Neuron (in vitro differentiated cells): ENCODE measurements around the gene IAH1.
"Not testable (repeated sequence)": the region's sequence is repeated elsewhere in the genome, so short reads cannot be mapped to it uniquely, and the experiment has no call there.

Experiments used
- H2AFZ ChIP-seq: one replicate; pipeline ENCODE4 v1.6.1; 2013; ENCODE audit warnings: low read depth, mild to moderate bottlenecking, inconsistent platforms, low read length, moderate library complexity
- H3K27me3 ChIP-seq: one replicate; pipeline ENCODE4 v1.6.1; 2013; ENCODE audit warnings: low read length; ENCODE audit not compliant: insufficient read depth
- H3K36me3 ChIP-seq: one replicate; pipeline ENCODE4 v1.6.1; 2013; ENCODE audit warnings: low read length; ENCODE audit not compliant: insufficient read depth
- H3K4me1 ChIP-seq: one replicate; pipeline ENCODE4 v1.6.1; 2013; ENCODE audit warnings: low read length; ENCODE audit not compliant: insufficient read depth
- H3K4me3 ChIP-seq: 2 replicates; pipeline ENCODE4 v1.5.1; 2013; ENCODE audit warnings: mild to moderate bottlenecking, low read length, moderate library complexity
- H3K9me3 ChIP-seq: one replicate; pipeline ENCODE4 v1.6.1; 2013; ENCODE audit warnings: low read length

The IAH1 gene

GRCh38 chr2:9483107-9483506, 8.8 kb downstream of the IAH1 start:
- H3K36me3 ChIP-seq = peaks cover 64% of the 10 kb centered on the region
- H3K4me3 ChIP-seq = no peak overlapping the region
- no peaks in the 10 kb centered on the region for H3K9me3 ChIP-seq
- H2AFZ ChIP-seq = no peak overlapping the region
- H3K27me3 ChIP-seq = no peaks in the 10 kb centered on the region
- H3K4me1 ChIP-seq = no peaks in the 10 kb centered on the region

GRCh38 chr2:9484533-9484932, 10.2 kb downstream of the IAH1 start:
- H3K4me3 ChIP-seq = no peak overlapping the region
- no peak overlapping the region for H2AFZ ChIP-seq
- H3K27me3 ChIP-seq = no peaks in the 10 kb centered on the region
- H3K9me3 ChIP-seq = no peaks in the 10 kb centered on the region
- no peaks in the 10 kb centered on the region for H3K4me1 ChIP-seq
- peaks cover 69% of the 10 kb centered on the region for H3K36me3 ChIP-seq

DNA sequence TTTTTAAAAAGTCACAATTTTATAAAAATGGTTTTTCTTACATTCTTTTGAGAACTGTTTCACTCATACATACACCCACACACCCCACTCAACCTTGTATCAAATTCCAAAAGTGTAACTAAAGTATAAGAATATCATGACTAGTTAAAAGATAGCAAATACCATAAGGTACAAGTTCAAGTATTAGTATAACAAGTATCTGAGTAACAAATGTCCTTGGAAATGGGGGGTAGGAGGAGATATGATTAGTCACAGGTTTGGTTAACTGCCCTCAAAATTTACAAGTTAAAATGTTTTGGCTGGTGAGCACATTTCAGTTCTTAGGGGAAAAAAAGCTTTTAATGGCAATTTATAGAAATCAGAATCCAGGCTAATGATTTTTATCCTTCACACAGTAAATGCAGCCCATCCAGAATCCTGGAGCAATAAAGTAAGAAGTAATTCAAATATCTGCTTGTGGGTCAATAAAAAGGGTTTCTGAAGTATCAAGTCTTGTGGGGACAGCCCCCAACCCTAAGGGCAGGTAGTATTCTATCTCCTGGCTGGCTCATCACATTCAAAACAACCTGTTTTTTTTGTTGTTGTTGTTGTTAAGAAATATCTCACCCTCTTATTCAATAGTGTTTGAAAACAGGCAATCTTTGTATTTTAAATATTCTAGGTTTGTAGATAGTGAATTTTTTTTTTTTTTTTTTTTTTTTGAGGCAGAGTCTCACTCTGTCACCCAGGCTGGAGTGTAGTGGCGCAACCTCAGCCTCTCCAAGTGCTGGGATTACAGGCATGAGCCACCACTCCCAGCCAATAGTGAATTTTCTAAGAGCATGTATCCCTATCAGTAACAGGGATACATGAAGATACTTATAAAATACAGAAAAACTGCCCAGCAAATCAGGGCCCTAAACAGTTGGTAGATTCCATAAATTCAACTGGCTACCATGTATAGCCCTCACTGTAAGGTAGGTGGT, 14.5 kb downstream of the IAH1 start:
- Histone ChIP-seq H3K4me3 (no peak overlapping the region), H3K27me3 (no peaks in the 10 kb centered on the region), H2AFZ (no peak overlapping the region), H3K9me3 (no peaks in the 10 kb centered on the region), H3K4me1 (no peaks in the 10 kb centered on the region), H3K36me3 (peaks cover 89% of the 10 kb centered on the region)

DNA sequence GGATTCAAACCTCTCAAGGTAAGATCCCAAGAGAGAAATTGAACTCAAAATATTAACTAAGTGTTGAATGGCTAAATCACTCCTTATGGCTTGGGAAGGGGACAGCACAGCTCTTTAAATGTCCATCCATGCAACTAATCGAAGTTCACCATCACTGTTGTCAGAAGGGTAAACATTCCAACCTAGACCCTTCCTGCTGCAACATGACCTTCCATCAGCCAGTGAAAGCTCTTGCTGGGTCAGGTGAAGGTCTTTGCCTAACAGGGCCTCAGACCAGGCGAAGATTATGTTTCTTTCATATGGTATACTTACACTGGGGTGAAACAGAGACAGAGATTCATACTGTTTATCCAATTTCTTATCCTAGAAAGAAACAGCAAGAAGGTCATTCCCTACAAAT, 16.4 kb downstream of the IAH1 start:
- H3K27me3 ChIP-seq = no peaks in the 10 kb centered on the region
- H3K36me3 ChIP-seq = peaks cover 84% of the 10 kb centered on the region

GRCh38 chr2:9492927-9493326, 18.6 kb downstream of the IAH1 start:
- Histone ChIP-seq H3K27me3 (no peaks in the 10 kb centered on the region), H3K4me3 (no peak overlapping the region), H2AFZ (no peak overlapping the region), H3K9me3 (no peaks in the 10 kb centered on the region), H3K36me3 (peaks cover 82% of the 10 kb centered on the region), H3K4me1 (no peaks in the 10 kb centered on the region)

More for the DNA sequence above, 16.4 kb downstream of the IAH1 start:
- no peaks in the 10 kb centered on the region for H3K9me3 ChIP-seq
- no peaks in the 10 kb centered on the region for H3K4me1 ChIP-seq
- no peak overlapping the region for H2AFZ ChIP-seq
- no peak overlapping the region for H3K4me3 ChIP-seq

- Histone ChIP-seq H3K27me3 (no peaks in the 10 kb centered on the region), H2AFZ (no peak overlapping the region), H3K36me3 (peaks cover 82% of the 10 kb centered on the region), H3K4me1 (no peaks in the 10 kb centered on the region), H3K9me3 (no peaks in the 10 kb centered on the region), H3K4me3 (no peak overlapping the region)
These were observed 19.1 kb downstream of the IAH1 start for GRCh38 chr2:9493478-9493877.

- Histone ChIP-seq H2AFZ (no peak overlapping the region), H3K4me1 (no peaks in the 10 kb centered on the region), H3K9me3 (no peaks in the 10 kb centered on the region), H3K36me3 (peaks cover 83% of the 10 kb centered on the region), H3K4me3 (no peak overlapping the region), H3K27me3 (no peaks in the 10 kb centered on the region)
These were observed 19.7 kb downstream of the IAH1 start for GRCh38 chr2:9494081-9494480.

DNA sequence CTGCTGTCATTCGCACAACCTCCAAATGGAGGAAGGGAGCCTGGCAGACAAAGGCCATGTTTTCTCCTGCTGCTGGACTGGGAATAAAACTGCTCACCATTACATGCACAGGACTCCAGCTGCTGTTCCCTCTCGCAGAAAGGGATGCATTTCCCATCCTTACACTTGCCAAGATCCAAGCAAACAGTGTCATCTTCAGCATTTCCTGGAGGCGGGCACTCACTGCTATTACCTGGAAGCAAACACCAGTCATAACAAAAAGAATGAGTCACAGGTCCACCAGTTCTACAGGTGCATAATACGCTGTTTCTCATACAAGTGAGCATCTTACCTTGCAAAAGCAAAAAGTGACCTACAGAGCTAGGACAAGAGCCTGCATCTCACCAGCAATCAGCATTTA, 22.7 kb downstream of the IAH1 start:
- peaks cover 71% of the 10 kb centered on the region for H3K36me3 ChIP-seq
- no peaks in the 10 kb centered on the region for H3K27me3 ChIP-seq
- no peaks in the 10 kb centered on the region for H3K4me1 ChIP-seq
- no peaks in the 10 kb centered on the region for H3K9me3 ChIP-seq
- H3K4me3 ChIP-seq = no peak overlapping the region
- H2AFZ ChIP-seq = no peak overlapping the region

- no peaks in the 10 kb centered on the region for H3K27me3 ChIP-seq
- no peak overlapping the region for H3K4me3 ChIP-seq
- H3K4me1 ChIP-seq = no peaks in the 10 kb centered on the region
- no peak overlapping the region for H2AFZ ChIP-seq
- peaks cover 69% of the 10 kb centered on the region for H3K36me3 ChIP-seq
- no peaks in the 10 kb centered on the region for H3K9me3 ChIP-seq
These were observed 23.9 kb downstream of the IAH1 start for GRCh38 chr2:9498210-9498609.

DNA sequence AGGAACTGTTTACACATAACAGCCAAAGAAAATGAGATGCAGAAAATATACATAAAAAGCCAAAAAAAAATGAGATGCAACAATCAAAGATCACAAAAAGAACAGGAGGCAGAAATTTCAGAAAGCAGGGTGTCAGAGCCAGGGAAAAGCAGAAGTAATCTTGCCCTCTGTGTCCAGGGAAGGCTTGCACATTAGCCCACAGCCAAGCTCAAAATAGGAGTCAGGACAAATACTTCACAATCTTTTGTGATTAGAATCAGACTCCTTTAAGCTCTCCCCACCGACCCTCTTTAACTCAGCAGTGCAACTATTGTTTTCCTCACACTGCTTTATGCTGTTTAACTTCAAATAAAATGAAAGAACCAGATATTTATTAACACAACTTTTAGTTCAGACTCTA, 34.6 kb downstream of the IAH1 start:
- no peaks in the 10 kb centered on the region for H3K9me3 ChIP-seq
- no peak overlapping the region for H3K4me3 ChIP-seq
- H3K36me3 ChIP-seq = peaks cover 40% of the 10 kb centered on the region
- no peak overlapping the region for H2AFZ ChIP-seq
- no peaks in the 10 kb centered on the region for H3K27me3 ChIP-seq
- peaks cover 26% of the 10 kb centered on the region for H3K4me1 ChIP-seq

DNA sequence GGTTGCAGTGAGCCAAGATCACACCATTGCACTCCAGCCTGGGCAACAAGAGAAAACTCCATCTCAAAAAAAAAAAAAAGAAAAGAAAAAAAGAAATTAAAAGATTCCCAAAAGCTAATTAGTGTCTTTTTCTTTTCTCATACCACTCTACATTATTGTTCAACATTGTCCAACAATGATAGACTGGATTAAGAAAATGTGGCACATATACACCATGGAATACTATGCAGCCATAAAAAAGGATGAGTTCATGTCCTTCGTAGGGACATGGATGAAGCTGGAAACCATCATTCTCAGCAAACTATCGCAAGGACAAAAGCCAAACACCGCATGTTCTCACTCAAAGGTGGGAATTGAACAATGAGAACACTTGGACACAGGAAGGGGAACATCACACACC, 39.6 kb downstream of the IAH1 start:
- peaks cover 12% of the 10 kb centered on the region for H3K4me1 ChIP-seq
- H3K9me3 ChIP-seq, H3K27me3 ChIP-seq, H3K4me3 ChIP-seq, H2AFZ ChIP-seq: not testable (repeated sequence)
- peaks cover 41% of the 10 kb centered on the region for H3K36me3 ChIP-seq

- H3K4me1 ChIP-seq = no peaks in the 10 kb centered on the region
- H3K4me3 ChIP-seq = no peak overlapping the region
- peaks cover 63% of the 10 kb centered on the region for H3K36me3 ChIP-seq
- H3K9me3 ChIP-seq = peaks cover 2% of the 10 kb centered on the region
- no peak overlapping the region for H2AFZ ChIP-seq
- H3K27me3 ChIP-seq = no peaks in the 10 kb centered on the region
These were observed 42.9 kb downstream of the IAH1 start for GRCh38 chr2:9517118-9517782.

DNA sequence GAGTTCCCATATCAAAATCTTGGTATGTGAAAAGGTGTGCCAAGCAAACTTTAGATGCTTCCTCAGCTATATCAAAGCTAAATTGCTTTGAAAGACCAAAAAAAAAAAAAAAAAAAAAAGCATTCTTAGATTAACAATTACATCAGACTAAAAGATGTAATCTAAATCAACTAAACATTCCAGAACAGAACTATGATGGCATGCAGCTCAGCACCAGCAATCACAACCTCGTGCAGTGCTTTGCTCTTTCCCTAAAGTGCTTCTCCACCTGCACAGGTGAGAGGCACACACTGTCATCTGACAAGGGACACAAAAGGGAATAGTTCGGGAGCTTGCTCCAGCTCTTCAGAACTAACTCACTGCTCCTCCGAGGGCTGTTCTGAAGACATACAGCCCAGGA, 43.8 kb downstream of the IAH1 start:
- H3K4me1 ChIP-seq = no peaks in the 10 kb centered on the region
- no peak overlapping the region for H3K4me3 ChIP-seq
- H3K36me3 ChIP-seq = peaks cover 58% of the 10 kb centered on the region
- no peak overlapping the region for H2AFZ ChIP-seq
- H3K27me3 ChIP-seq = no peaks in the 10 kb centered on the region
- peaks cover 2% of the 10 kb centered on the region for H3K9me3 ChIP-seq
